ENCODE measurements around the gene EN2.

GRCh38 chr7:155424301-155425010 is 33.5 kb upstream of the EN2 start:
- TF ChIP-seq CTCF (conservative IDR thresholded peaks at IDR 0.05) (no peak), EZH2 (IDR thresholded peaks at IDR 0.05; ENCODE audit: low read depth) (no peak)
